SU-DHL-6 (cell line): ENCODE measurements around the gene IL10RB.

Experiments
- H2AFZ ChIP-seq: fragments of 200-600 bp; sonication (generic); 2 replicates; pipeline ENCODE4 v1.6.1; 2014; ENCODE audit warnings: low read depth, mild to moderate bottlenecking, moderate library complexity, mixed read lengths, antibody characterized with exemption, low read length; ENCODE audit not compliant: severe bottlenecking
- H3F3A ChIP-seq: fragments of 200-600 bp; shearing (Covaris generic); 2 replicates; pipeline ENCODE4 v1.6.0; 2016; ENCODE audit warnings: antibody characterized with exemption, mild to moderate bottlenecking; ENCODE audit not compliant: insufficient read depth
- H3K27ac ChIP-seq: fragments of 200-600 bp; sonication (generic); 2 replicates; pipeline ENCODE4 v1.5.1; 2016; ENCODE audit warnings: low read depth, mild to moderate bottlenecking, low read length, moderate library complexity, mixed read lengths
- H3K27me3 ChIP-seq: fragments of 200-600 bp; sonication (generic), shearing (Covaris generic); 2 replicates; pipeline ENCODE4 v1.6.0; 2014; ENCODE audit warnings: mild to moderate bottlenecking, low read length
- H3K36me3 ChIP-seq: fragments of 200-600 bp; sonication (generic); 2 replicates; pipeline ENCODE4 v1.6.1; 2014; ENCODE audit warnings: mild to moderate bottlenecking, low read length, mixed read lengths
- H3K4me2 ChIP-seq: fragments of 300-600, 200-600 bp; shearing (Covaris generic), sonication (generic); 2 replicates; pipeline ENCODE4 v1.6.0; 2014; ENCODE audit warnings: low read length, low read depth, mild to moderate bottlenecking; ENCODE audit not compliant: poor library complexity, severe bottlenecking
- H3K4me3 ChIP-seq: fragments of 200-600 bp; sonication (generic); 2 replicates; pipeline ENCODE4 v1.5.1; 2014; ENCODE audit warnings: antibody characterized with exemption, low read length, mild to moderate bottlenecking, mixed read lengths; ENCODE audit not compliant: insufficient read depth, poor library complexity, severe bottlenecking
- H3K79me2 ChIP-seq: fragments of 200-600 bp; sonication (generic); 2 replicates; pipeline ENCODE4 v1.6.1; 2014; ENCODE audit warnings: mild to moderate bottlenecking, low read length, moderate library complexity; ENCODE audit not compliant: insufficient read depth
- H3K9ac ChIP-seq: fragments of 200-600 bp; sonication (generic); 2 replicates; pipeline ENCODE4 v1.7.0; 2014; ENCODE audit warnings: mild to moderate bottlenecking, low read length
- H3K9me2 ChIP-seq: fragments of 200-600 bp; sonication (generic); replicated peaks from 2 replicates; pipeline ENCODE4 v1.6.1; 2014; ENCODE audit warnings: low read length; ENCODE audit not compliant: insufficient read depth
- H3K9me3 ChIP-seq: fragments of 200-600 bp; sonication (generic); 2 replicates; pipeline ENCODE4 v1.6.1; 2014; ENCODE audit warnings: low read length, mixed read lengths; ENCODE audit not compliant: insufficient read depth
- H4K20me1 ChIP-seq: fragments of 200-600 bp; sonication (generic); 2 replicates; pipeline ENCODE4 v1.6.1; 2014; ENCODE audit warnings: low read depth, mild to moderate bottlenecking, antibody characterized with exemption, low read length, moderate library complexity, mixed read lengths
- CTCF ChIP-seq: fragments of 200-600 bp; sonication (generic); IDR thresholded peaks from one replicate; pipeline ENCODE4 v1.5.1; 2017; ENCODE audit warnings: antibody characterized with exemption, mild to moderate bottlenecking, low read length, moderate library complexity; ENCODE audit not compliant: insufficient read depth, poor library complexity, severe bottlenecking
- EZH2phosphoT487 ChIP-seq: fragments of 200-600 bp; sonication (generic), shearing (Covaris generic); conservative IDR thresholded peaks from 2 replicates; pipeline ENCODE4 v1.6.1; 2018; ENCODE audit warnings: mild to moderate bottlenecking, antibody characterized with exemption, low read length, moderate library complexity, mixed read lengths

Gene IL10RB

GRCh38 chr21:33229784-33230544, 36.2 kb upstream of the IL10RB start, which contains the start of gene IFNAR2:
Gene IFNAR2, plus strand, starts transcription at chr21:33229938. Its CDS starts 11,985 bp downstream, at chr21:33241923.
- Histone ChIP-seq H3K27ac (peak within 1 kb of the TSS; percentile 77), H3F3A (peaks cover 22% of the 10 kb centered on the region; the same call in 1 of the 2 replicates), H3K79me2 (peaks cover 52% of the 10 kb centered on the region), H4K20me1 (no peaks in the 10 kb centered on the region), H3K9ac (peak within 1 kb of the TSS; percentile 84), H3K36me3 (peaks cover 8% of the 10 kb centered on the region; the same call in 1 of the 2 replicates), H2AFZ (peak within 1 kb of the TSS; percentile 96), H3K27me3 (no peaks in the 10 kb centered on the region), H3K4me2 (peak within 1 kb of the TSS; percentile 88), H3K9me3 (no peaks in the 10 kb centered on the region), H3K4me3 (peak within 1 kb of the TSS; percentile 76), H3K9me2 (no peaks in the 10 kb centered on the region)
- no peak for TF ChIP-seq EZH2phosphoT487
- TF ChIP-seq CTCF: no peak

- H3K36me3 ChIP-seq: peaks cover 8% of the 10 kb centered on the region; the same call in 1 of the 2 replicates
- H4K20me1 ChIP-seq: no peaks in the 10 kb centered on the region
- TF ChIP-seq CTCF (no peak), EZH2phosphoT487 (no peak)
- H3K9me3 ChIP-seq: no peaks in the 10 kb centered on the region
- H3K4me2 ChIP-seq: peak overlapping the region; percentile 81
- peak overlapping the region; percentile 76 for H3K4me3 ChIP-seq
- H3K27me3 ChIP-seq: no peaks in the 10 kb centered on the region
- H3K79me2 ChIP-seq: peaks cover 58% of the 10 kb centered on the region
- peak overlapping the region; percentile 77 for H3K27ac ChIP-seq
- H3K9ac ChIP-seq: peak overlapping the region; percentile 84
- no peaks in the 10 kb centered on the region for H3K9me2 ChIP-seq
- no peak overlapping the region for H2AFZ ChIP-seq
- peaks cover 22% of the 10 kb centered on the region; the same call in 1 of the 2 replicates for H3F3A ChIP-seq
These were observed 35.4 kb upstream of the IL10RB start for GRCh38 chr21:33230545-33231324.

- H3K9ac ChIP-seq: peak overlapping the region; percentile 84
- TF ChIP-seq EZH2phosphoT487 (no peak), CTCF (no peak)
- peak overlapping the region; percentile 77; the same call in 1 of the 2 replicates for H3K27ac ChIP-seq
- no peaks in the 10 kb centered on the region for H3K9me3 ChIP-seq
- H3K36me3 ChIP-seq: peaks cover 8% of the 10 kb centered on the region; the same call in 1 of the 2 replicates
- no peaks in the 10 kb centered on the region for H3K27me3 ChIP-seq
- no peaks in the 10 kb centered on the region for H3K9me2 ChIP-seq
- H2AFZ ChIP-seq: no peak overlapping the region
- H3K79me2 ChIP-seq: peaks cover 66% of the 10 kb centered on the region
- H3K4me2 ChIP-seq: peak overlapping the region; percentile 81
- peaks cover 22% of the 10 kb centered on the region; the same call in 1 of the 2 replicates for H3F3A ChIP-seq
- peak overlapping the region; percentile 76 for H3K4me3 ChIP-seq
- H4K20me1 ChIP-seq: no peaks in the 10 kb centered on the region
These were observed 34.6 kb upstream of the IL10RB start for GRCh38 chr21:33231526-33231925.
